Neural crest cell (in vitro differentiated cells): ENCODE measurements around the gene CEBPG. TPM values are rescaled to one million over a fixed set of nuclear protein-coding genes. Genes with fewer than 3 reads are reported as not detected.

Source experiments
- DNase-seq: peaks from one replicate; pipeline ENCODE4 v3.0.0; 2021; ENCODE audit warnings: low read depth, mixed read lengths, low spot score
- H3K27ac Mint-ChIP-seq: one replicate; pipeline ENCODE4 v1.8.0; 2021; ENCODE audit warnings: mild to moderate bottlenecking, mixed read lengths; ENCODE audit not compliant: unreplicated experiment
- H3K27me3 Mint-ChIP-seq: 2 replicates; pipeline ENCODE4 v1.8.0; 2021; ENCODE audit warnings: low read depth, mild to moderate bottlenecking, mixed read lengths
- H3K36me3 Mint-ChIP-seq: 2 replicates; pipeline ENCODE4 v1.8.0; 2021; ENCODE audit warnings: low read depth, mild to moderate bottlenecking, mixed read lengths
- H3K4me1 Mint-ChIP-seq: 2 replicates; pipeline ENCODE4 v1.8.0; 2021; ENCODE audit warnings: mixed read lengths
- H3K4me3 Mint-ChIP-seq: one replicate; pipeline ENCODE4 v1.8.0; 2021; ENCODE audit warnings: mild to moderate bottlenecking, mixed read lengths
- H3K9me3 Mint-ChIP-seq: 2 replicates; pipeline ENCODE4 v1.8.0; 2021; ENCODE audit warnings: mixed read lengths
- CTCF ChIP-seq: fragments of 200-600 bp; sonication (generic); conservative IDR thresholded peaks from 2 replicates; pipeline ENCODE4 v1.5.0; 2021; ENCODE audit warnings: antibody characterized with exemption, mild to moderate bottlenecking
- total RNA-seq: library from RNA; stranded (reverse); gene quantifications from 2 replicates; pipeline ENCODE4 v1.2.1, GENCODE V29; 2021

The CEBPG gene
- total RNA-seq, 1 donor from 2014 or later: 41.9 TPM

DNA sequence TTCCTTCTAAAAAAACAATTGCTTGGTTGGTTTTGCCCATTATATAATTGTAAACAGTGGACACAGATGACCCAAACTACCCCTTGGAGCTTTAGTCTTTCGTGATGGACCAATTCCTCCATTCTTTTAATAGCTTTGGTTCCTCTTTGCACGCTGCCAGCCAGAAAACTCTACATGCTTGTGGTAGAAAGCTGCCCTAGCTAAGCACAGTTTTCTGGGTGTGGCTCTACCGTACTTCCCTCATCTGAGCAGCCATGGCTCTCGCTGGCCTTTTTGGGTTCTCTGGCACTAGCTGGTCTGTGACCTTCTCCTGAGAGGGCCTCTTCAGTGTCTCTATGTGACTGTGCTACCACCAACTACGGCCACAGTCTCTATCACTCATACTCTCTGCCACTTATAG lies 41.3 kb upstream of the CEBPG start:
- no peaks in the 10 kb centered on the region for H3K9me3 Mint-ChIP-seq
- DNase-seq: no peak
- H3K27ac Mint-ChIP-seq: no peak overlapping the region
- peaks cover 5% of the 10 kb centered on the region for H3K4me1 Mint-ChIP-seq
- no peak overlapping the region for H3K4me3 Mint-ChIP-seq
- TF ChIP-seq CTCF: no peak
- no peaks in the 10 kb centered on the region for H3K27me3 Mint-ChIP-seq
- H3K36me3 Mint-ChIP-seq: no peaks in the 10 kb centered on the region

DNA sequence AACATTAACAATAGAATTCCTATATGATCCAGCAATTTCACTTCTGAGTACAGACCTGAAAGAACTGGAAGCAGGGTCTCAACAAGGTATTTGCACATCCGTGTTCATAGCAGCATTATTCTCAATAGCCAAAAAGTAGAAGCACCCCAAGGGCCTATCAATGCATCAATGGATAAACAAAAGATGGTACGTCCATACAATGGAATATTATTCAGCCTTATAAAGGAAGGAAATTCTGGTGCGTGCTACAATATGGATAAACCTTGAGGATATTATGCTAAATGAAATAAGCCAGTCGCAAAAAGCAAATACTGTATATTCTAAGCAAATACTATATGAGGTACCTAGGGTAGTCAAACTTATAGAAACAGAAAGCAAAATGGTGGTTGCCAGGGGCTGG lies 40.4 kb upstream of the CEBPG start:
- H3K27ac Mint-ChIP-seq: no peak overlapping the region
- H3K4me3 Mint-ChIP-seq: no peak overlapping the region
- H3K36me3 Mint-ChIP-seq: no peaks in the 10 kb centered on the region
- H3K27me3 Mint-ChIP-seq: peaks cover 5% of the 10 kb centered on the region
- no peak for TF ChIP-seq CTCF
- no peak for DNase-seq
- H3K9me3 Mint-ChIP-seq: no peaks in the 10 kb centered on the region
- peaks cover 5% of the 10 kb centered on the region for H3K4me1 Mint-ChIP-seq

- Mint-ChIP-seq H3K4me1 (peaks cover 5% of the 10 kb centered on the region), H3K36me3 (no peaks in the 10 kb centered on the region), H3K4me3 (no peak overlapping the region), H3K27ac (no peak overlapping the region), H3K27me3 (peaks cover 9% of the 10 kb centered on the region), H3K9me3 (no peaks in the 10 kb centered on the region)
- no peak for TF ChIP-seq CTCF
- DNase-seq: no peak
Measured at GRCh38 chr19:33333642-33334041, 39.9 kb upstream of the CEBPG start.

DNA sequence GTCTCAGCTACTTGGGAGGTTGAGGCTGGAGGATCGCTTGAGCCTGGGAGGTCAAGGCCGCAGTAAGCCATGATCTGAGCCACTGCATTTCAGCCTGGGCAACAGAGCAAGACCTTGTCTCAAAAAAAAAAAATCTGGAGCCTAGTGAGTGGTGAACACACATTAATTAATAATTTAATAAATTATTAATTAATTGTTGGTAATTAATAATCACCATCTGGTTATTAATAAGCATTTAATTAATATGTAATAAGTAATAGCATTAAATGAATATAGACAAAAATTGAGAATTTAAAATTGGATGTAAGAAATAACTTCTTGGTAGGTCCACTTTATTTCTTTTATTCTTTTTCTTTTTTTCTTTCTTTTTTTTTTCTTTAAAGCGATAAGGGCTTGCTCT lies 39.2 kb upstream of the CEBPG start:
- no peak for DNase-seq
- Mint-ChIP-seq H3K9me3 (no peaks in the 10 kb centered on the region), H3K27me3 (peaks cover 15% of the 10 kb centered on the region)

DNA sequence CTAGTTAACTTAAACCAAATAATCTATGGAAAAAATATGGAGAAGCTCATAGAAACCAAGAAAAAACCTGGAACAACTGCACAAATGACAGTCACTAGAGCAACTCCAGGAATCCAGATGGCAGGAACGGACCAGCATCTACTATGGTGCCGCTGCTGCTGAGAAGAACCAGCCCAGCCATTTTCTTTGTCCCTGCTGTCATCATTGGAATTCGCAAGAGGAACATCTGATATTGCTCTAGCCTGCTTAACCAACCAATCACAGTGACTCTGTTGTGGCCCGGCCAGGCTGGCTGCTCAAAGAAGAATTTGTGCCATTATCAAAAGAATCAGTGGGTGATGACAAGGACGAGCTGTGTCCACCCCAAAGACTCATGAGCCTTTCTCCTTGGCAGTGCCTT lies 38.1 kb upstream of the CEBPG start:
- Mint-ChIP-seq H3K4me1 (peaks cover under 1% of the 10 kb centered on the region), H3K27ac (no peak overlapping the region), H3K36me3 (no peaks in the 10 kb centered on the region), H3K27me3 (peaks cover 24% of the 10 kb centered on the region), H3K4me3 (no peak overlapping the region), H3K9me3 (no peaks in the 10 kb centered on the region)
- no peak for TF ChIP-seq CTCF
- no peak for DNase-seq

More for the DNA sequence above, 39.2 kb upstream of the CEBPG start:
- no peak for TF ChIP-seq CTCF
- peaks cover 5% of the 10 kb centered on the region for H3K4me1 Mint-ChIP-seq
- no peaks in the 10 kb centered on the region for H3K36me3 Mint-ChIP-seq
- H3K4me3 Mint-ChIP-seq: no peak overlapping the region
- H3K27ac Mint-ChIP-seq: no peak overlapping the region
